SU-DHL-6 (cell line): ENCODE data around the gene BEX4.
"Not testable (repeated sequence)": the region's sequence is repeated elsewhere in the genome, so short reads cannot be mapped to it uniquely, and the experiment has no call there.

Source experiments
- H2AFZ ChIP-seq: fragments of 200-600 bp; sonication (generic); 2 replicates; pipeline ENCODE4 v1.6.1; 2014; ENCODE audit warnings: low read depth, mild to moderate bottlenecking, moderate library complexity, mixed read lengths, antibody characterized with exemption, low read length; ENCODE audit not compliant: severe bottlenecking
- H3F3A ChIP-seq: fragments of 200-600 bp; shearing (Covaris generic); 2 replicates; pipeline ENCODE4 v1.6.0; 2016; ENCODE audit warnings: antibody characterized with exemption, mild to moderate bottlenecking; ENCODE audit not compliant: insufficient read depth
- H3K27ac ChIP-seq: fragments of 200-600 bp; sonication (generic); 2 replicates; pipeline ENCODE4 v1.5.1; 2016; ENCODE audit warnings: low read depth, mild to moderate bottlenecking, low read length, moderate library complexity, mixed read lengths
- H3K27me3 ChIP-seq: fragments of 200-600 bp; sonication (generic), shearing (Covaris generic); 2 replicates; pipeline ENCODE4 v1.6.0; 2014; ENCODE audit warnings: mild to moderate bottlenecking, low read length
- H3K36me3 ChIP-seq: fragments of 200-600 bp; sonication (generic); 2 replicates; pipeline ENCODE4 v1.6.1; 2014; ENCODE audit warnings: mild to moderate bottlenecking, low read length, mixed read lengths
- H3K4me2 ChIP-seq: fragments of 300-600, 200-600 bp; shearing (Covaris generic), sonication (generic); 2 replicates; pipeline ENCODE4 v1.6.0; 2014; ENCODE audit warnings: low read length, low read depth, mild to moderate bottlenecking; ENCODE audit not compliant: poor library complexity, severe bottlenecking
- H3K4me3 ChIP-seq: fragments of 200-600 bp; sonication (generic); 2 replicates; pipeline ENCODE4 v1.5.1; 2014; ENCODE audit warnings: antibody characterized with exemption, low read length, mild to moderate bottlenecking, mixed read lengths; ENCODE audit not compliant: insufficient read depth, poor library complexity, severe bottlenecking
- H3K79me2 ChIP-seq: fragments of 200-600 bp; sonication (generic); 2 replicates; pipeline ENCODE4 v1.6.1; 2014; ENCODE audit warnings: mild to moderate bottlenecking, low read length, moderate library complexity; ENCODE audit not compliant: insufficient read depth
- H3K9ac ChIP-seq: fragments of 200-600 bp; sonication (generic); 2 replicates; pipeline ENCODE4 v1.7.0; 2014; ENCODE audit warnings: mild to moderate bottlenecking, low read length
- H3K9me2 ChIP-seq: fragments of 200-600 bp; sonication (generic); replicated peaks from 2 replicates; pipeline ENCODE4 v1.6.1; 2014; ENCODE audit warnings: low read length; ENCODE audit not compliant: insufficient read depth
- H3K9me3 ChIP-seq: fragments of 200-600 bp; sonication (generic); 2 replicates; pipeline ENCODE4 v1.6.1; 2014; ENCODE audit warnings: low read length, mixed read lengths; ENCODE audit not compliant: insufficient read depth
- H4K20me1 ChIP-seq: fragments of 200-600 bp; sonication (generic); 2 replicates; pipeline ENCODE4 v1.6.1; 2014; ENCODE audit warnings: low read depth, mild to moderate bottlenecking, antibody characterized with exemption, low read length, moderate library complexity, mixed read lengths
- CTCF ChIP-seq: fragments of 200-600 bp; sonication (generic); IDR thresholded peaks from one replicate; pipeline ENCODE4 v1.5.1; 2017; ENCODE audit warnings: antibody characterized with exemption, mild to moderate bottlenecking, low read length, moderate library complexity; ENCODE audit not compliant: insufficient read depth, poor library complexity, severe bottlenecking
- EZH2phosphoT487 ChIP-seq: fragments of 200-600 bp; sonication (generic), shearing (Covaris generic); conservative IDR thresholded peaks from 2 replicates; pipeline ENCODE4 v1.6.1; 2018; ENCODE audit warnings: mild to moderate bottlenecking, antibody characterized with exemption, low read length, moderate library complexity, mixed read lengths

The BEX4 gene

GRCh38 chrX:103215425-103215991, 600 bp downstream of the BEX4 start:
- Histone ChIP-seq H2AFZ (no peak overlapping the region), H3K9me2 (no peaks in the 10 kb centered on the region), H4K20me1 (no peaks in the 10 kb centered on the region), H3K4me2 (no peak overlapping the region), H3K79me2 (no peaks in the 10 kb centered on the region), H3K36me3 (no peaks in the 10 kb centered on the region), H3K9ac (no peak overlapping the region), H3K27ac (no peak overlapping the region), H3K27me3 (no peaks in the 10 kb centered on the region), H3K9me3 (no peaks in the 10 kb centered on the region), H3F3A (no peaks in the 10 kb centered on the region), H3K4me3 (no peak overlapping the region)
- TF ChIP-seq EZH2phosphoT487, result no peak
- TF ChIP-seq CTCF, result no peak

DNA sequence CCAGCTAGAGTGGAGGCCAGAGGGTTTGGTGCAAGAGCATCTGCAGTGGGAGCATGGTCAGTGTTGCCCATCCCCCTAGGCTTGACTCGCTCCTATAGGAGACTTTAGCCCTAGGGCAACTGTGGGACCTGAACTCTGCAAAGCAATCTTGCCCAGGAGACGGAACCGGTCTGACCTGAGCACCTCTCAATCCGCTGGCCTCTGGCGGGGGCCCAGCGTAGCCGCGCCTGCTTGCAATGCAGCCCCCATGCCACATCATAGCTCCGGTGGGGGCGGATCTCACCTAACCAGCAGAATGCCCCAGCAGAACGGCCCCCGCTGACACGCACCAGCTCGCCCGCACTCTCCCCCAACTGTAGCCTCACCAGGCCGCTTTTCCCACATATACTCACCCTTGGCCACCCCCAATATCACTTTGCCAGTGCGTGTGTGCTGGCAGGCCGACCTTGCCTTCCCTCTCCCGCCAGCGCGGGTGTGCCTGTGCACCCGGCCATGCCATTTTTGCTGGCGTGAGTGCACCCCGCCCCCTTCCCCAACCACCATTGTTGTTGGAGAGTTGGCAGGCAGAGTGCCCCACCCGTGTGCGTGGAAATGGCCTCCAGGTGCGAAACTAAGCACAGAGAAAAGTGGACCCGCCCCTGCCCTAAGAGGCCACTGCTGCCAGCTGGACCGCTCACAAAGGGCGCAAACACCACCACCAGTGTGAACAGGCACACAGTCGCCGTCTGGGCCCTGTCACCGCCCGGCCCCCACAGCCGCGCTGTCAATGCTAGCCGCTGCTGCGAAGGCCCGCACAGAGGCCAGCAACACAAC, 5.8 kb downstream of the BEX4 start:
- Histone ChIP-seq H3K36me3 (no peaks in the 10 kb centered on the region), H3K9me2 (no peaks in the 10 kb centered on the region), H3F3A (no peaks in the 10 kb centered on the region), H3K4me3 (no peak overlapping the region), H3K79me2 (no peaks in the 10 kb centered on the region), H3K27ac (no peak overlapping the region), H2AFZ (no peak overlapping the region), H3K9ac (no peak overlapping the region), H3K27me3 (no peaks in the 10 kb centered on the region), H4K20me1 (no peaks in the 10 kb centered on the region), H3K9me3 (no peaks in the 10 kb centered on the region), H3K4me2 (no peak overlapping the region)
- TF ChIP-seq CTCF (no peak), EZH2phosphoT487 (no peak)

GRCh38 chrX:103225918-103226317, 11.0 kb downstream of the BEX4 start:
- H3K9me2 ChIP-seq, H3K27ac ChIP-seq, H3F3A ChIP-seq, H2AFZ ChIP-seq, H3K4me3 ChIP-seq, H4K20me1 ChIP-seq, H3K9me3 ChIP-seq, H3K9ac ChIP-seq, H3K36me3 ChIP-seq, H3K4me2 ChIP-seq, H3K27me3 ChIP-seq, H3K79me2 ChIP-seq: not testable (repeated sequence)

DNA sequence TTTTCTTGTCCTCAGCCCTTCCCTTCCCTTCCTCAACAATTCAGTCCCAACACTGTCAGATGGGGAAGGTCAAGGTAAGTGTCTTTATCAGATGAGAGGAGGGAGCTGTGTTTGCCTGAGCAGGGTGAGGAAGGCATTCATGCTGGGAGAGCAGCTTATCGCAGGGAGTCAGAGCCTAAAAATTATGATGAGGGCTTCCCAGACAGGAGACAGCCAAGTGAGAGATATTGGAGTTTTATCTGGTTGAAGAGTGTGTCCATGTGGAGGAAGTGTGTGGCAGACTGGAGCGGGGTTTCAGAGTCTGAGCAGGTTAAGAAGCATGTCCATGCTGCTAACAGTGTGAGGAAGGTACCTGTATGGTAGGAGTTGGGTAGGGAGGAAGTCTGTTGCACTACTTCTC, 18.4 kb downstream of the BEX4 start:
- no peaks in the 10 kb centered on the region for H3F3A ChIP-seq
- no peak overlapping the region for H2AFZ ChIP-seq
- no peak overlapping the region for H3K27ac ChIP-seq
- no peaks in the 10 kb centered on the region for H3K79me2 ChIP-seq
- H3K36me3 ChIP-seq, result no peaks in the 10 kb centered on the region
- H3K9ac ChIP-seq, result no peak overlapping the region
- H4K20me1 ChIP-seq, result no peaks in the 10 kb centered on the region
- H3K4me3 ChIP-seq, result no peak overlapping the region
- H3K9me3 ChIP-seq, result no peaks in the 10 kb centered on the region
- no peak overlapping the region for H3K4me2 ChIP-seq
- TF ChIP-seq CTCF (no peak), EZH2phosphoT487 (no peak)
- H3K27me3 ChIP-seq, result no peaks in the 10 kb centered on the region
- no peaks in the 10 kb centered on the region for H3K9me2 ChIP-seq
